Measurements from ENCODE around the gene PIK3R3. TPM values are rescaled to one million over a fixed set of nuclear protein-coding genes. Genes with fewer than 3 reads are reported as not detected.
A peak's percentile ranks its signal among the peaks of the same experiment; 100 is the strongest.
"Not testable (repeated sequence)": the region's sequence is repeated elsewhere in the genome, so short reads cannot be mapped to it uniquely, and the experiment has no call there.

The PIK3R3 gene
- total RNA-seq, 4 donors from 2014 or later: 16.0 to 36.2 (median 20.9) TPM

DNA sequence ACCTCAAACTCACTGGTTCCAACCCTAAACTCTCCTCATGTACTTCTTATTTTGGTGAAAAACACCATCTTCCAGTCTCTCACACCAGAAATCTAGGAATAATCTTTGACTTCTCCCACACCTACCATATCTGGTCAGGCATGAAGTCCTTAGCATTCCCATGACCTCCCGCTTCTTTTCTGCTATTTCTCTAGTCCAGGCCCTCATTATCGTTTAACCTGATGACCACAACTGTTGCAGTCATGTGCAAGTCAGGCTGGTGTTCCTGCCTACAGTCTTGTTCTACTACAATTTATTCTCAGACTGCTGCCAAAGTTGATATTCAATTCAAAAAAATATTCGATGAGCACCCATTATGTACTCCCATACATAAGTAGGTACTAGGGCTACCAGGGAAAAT is 71.3 kb downstream of the PIK3R3 start:
- no peaks in the 10 kb centered on the region for H3K27me3 ChIP-seq
- WGBS, 2 donors: 65 to 87% methylated on average over 3 of the region's 3 CpGs
- DNase-seq: no peak
- intact Hi-C loops (cut with DNase I): no loop called here
- peaks cover 0 to 8% of the 10 kb centered on the region in 2 donors for H3K4me1 ChIP-seq
- no peak overlapping the region for H3K4me3 ChIP-seq (replicated peaks in 1 of 3)
- no peak overlapping the region for H3K27ac ChIP-seq
- TF ChIP-seq POLR2A (IDR thresholded peaks at IDR 0.05): no peak
- TF ChIP-seq, protein P1, sequence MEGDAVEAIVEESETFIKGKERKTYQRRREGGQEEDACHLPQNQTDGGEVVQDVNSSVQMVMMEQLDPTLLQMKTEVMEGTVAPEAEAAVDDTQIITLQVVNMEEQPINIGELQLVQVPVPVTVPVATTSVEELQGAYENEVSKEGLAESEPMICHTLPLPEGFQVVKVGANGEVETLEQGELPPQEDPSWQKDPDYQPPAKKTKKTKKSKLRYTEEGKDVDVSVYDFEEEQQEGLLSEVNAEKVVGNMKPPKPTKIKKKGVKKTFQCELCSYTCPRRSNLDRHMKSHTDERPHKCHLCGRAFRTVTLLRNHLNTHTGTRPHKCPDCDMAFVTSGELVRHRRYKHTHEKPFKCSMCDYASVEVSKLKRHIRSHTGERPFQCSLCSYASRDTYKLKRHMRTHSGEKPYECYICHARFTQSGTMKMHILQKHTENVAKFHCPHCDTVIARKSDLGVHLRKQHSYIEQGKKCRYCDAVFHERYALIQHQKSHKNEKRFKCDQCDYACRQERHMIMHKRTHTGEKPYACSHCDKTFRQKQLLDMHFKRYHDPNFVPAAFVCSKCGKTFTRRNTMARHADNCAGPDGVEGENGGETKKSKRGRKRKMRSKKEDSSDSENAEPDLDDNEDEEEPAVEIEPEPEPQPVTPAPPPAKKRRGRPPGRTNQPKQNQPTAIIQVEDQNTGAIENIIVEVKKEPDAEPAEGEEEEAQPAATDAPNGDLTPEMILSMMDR (IDR thresholded peaks at IDR 0.05): no peak
- H3K9me3 ChIP-seq: no peaks in the 10 kb centered on the region
- H3K36me3 ChIP-seq: no peaks in the 10 kb centered on the region

GRCh38 chr1:46058936-46059335 is 73.5 kb downstream of the PIK3R3 start:
- no peak for DNase-seq
- H3K27me3 ChIP-seq: no peaks in the 10 kb centered on the region
- no peak overlapping the region for H3K4me3 ChIP-seq (replicated peaks in 1 of 3)
- H3K36me3 ChIP-seq: no peaks in the 10 kb centered on the region
- H3K27ac ChIP-seq: no peak overlapping the region
- intact Hi-C loops (cut with DNase I): no loop called here
- H3K9me3 ChIP-seq: no peaks in the 10 kb centered on the region
- H3K4me1 ChIP-seq: peaks cover under 1 to 5% of the 10 kb centered on the region in 2 donors
- TF ChIP-seq, protein P1 (IDR thresholded peaks at IDR 0.05): no peak
- TF ChIP-seq POLR2A (IDR thresholded peaks at IDR 0.05): no peak
- 95 to 99% methylated on average over 5 of the region's 5 CpGs for WGBS, 2 donors

DNA sequence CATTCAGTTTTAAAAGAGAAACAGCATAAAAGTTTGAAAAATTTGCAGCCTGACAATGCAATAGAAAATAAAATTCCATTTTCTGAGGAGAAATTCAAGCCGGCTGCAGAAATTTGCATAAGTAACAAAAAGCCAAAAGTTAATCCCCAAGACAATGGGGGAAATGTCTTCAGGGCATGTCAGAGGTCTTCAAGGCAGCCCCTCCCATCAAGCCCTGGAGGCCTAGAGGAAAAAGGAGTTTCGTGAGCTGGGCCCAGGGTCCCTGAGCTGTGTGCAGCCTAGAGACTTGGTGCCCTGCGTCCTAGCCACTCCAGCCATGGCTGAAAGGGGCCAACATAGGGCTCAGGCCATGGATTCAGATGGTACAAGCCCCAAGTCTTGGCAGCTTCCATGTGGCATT is 74.6 kb downstream of the PIK3R3 start:
- H3K9me3 ChIP-seq: no peaks in the 10 kb centered on the region
- H3K4me3 ChIP-seq (replicated peaks in 1 of 3): no peak overlapping the region
- H3K4me1 ChIP-seq: peaks cover 6 to 12% of the 10 kb centered on the region in 2 donors
- H3K27ac ChIP-seq: no peak overlapping the region
- TF ChIP-seq POLR2A (IDR thresholded peaks at IDR 0.05): no peak
- TF ChIP-seq, protein P1 (IDR thresholded peaks at IDR 0.05): no peak
- intact Hi-C loops (cut with DNase I): no loop called here
- WGBS, 2 donors: 90 to 92% methylated on average over 3 of the region's 3 CpGs
- DNase-seq: no peak
- H3K36me3 ChIP-seq: no peaks in the 10 kb centered on the region
- H3K27me3 ChIP-seq: no peaks in the 10 kb centered on the region

GRCh38 chr1:46057215-46057614 is 75.2 kb downstream of the PIK3R3 start:
- WGBS, 2 donors: 94 to 95% methylated on average over 4 of the region's 4 CpGs
- H3K9me3 ChIP-seq; H3K36me3 ChIP-seq; H3K4me3 ChIP-seq (replicated peaks in 1 of 3); H3K27me3 ChIP-seq; intact Hi-C loops (cut with DNase I); H3K27ac ChIP-seq; DNase-seq: not testable (repeated sequence)
- peaks cover 6 to 12% of the 10 kb centered on the region in 2 donors for H3K4me1 ChIP-seq

GRCh38 chr1:46056325-46056724 is 76.1 kb downstream of the PIK3R3 start:
- peaks cover 6 to 12% of the 10 kb centered on the region in 2 donors for H3K4me1 ChIP-seq
- H3K4me3 ChIP-seq (replicated peaks in 1 of 3): no peak overlapping the region
- intact Hi-C loops (cut with DNase I): no loop called here
- no peaks in the 10 kb centered on the region for H3K36me3 ChIP-seq
- H3K27me3 ChIP-seq: no peaks in the 10 kb centered on the region
- 96 to 99% methylated on average over 5 of the region's 5 CpGs for WGBS, 2 donors
- H3K9me3 ChIP-seq: no peaks in the 10 kb centered on the region
- TF ChIP-seq, protein P1 (IDR thresholded peaks at IDR 0.05): no peak
- no peak for TF ChIP-seq POLR2A (IDR thresholded peaks at IDR 0.05)
- no peak for DNase-seq
- H3K27ac ChIP-seq: no peak overlapping the region

DNA sequence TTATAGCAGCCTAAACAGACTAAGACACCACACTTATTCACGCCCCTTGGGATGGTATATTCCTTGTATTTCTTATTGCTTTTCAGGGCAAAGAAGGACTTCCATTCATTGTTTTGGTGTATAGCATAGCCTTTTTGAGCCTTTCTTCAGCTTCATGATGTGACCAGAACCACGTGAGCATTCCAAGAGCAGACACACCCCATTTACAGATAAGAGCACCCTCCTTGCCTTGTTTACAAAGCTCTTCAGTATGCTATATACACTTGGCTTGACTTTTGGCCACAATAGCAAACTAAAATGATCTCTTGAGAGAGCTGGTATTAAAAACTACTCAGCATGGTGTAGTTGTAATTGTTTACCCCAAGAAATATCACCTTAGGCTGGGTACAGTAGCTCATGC is 78.7 kb downstream of the PIK3R3 start:
- DNase-seq: no peak
- TF ChIP-seq POLR2A (IDR thresholded peaks at IDR 0.05): no peak
- TF ChIP-seq, protein P1 (IDR thresholded peaks at IDR 0.05): no peak
- WGBS, 2 donors: 72 to 75% methylated on average over 2 of the region's 2 CpGs
- Histone ChIP-seq H3K36me3 (no peaks in the 10 kb centered on the region), H3K4me1 (peaks cover 6 to 12% of the 10 kb centered on the region in 2 donors), H3K27me3 (no peaks in the 10 kb centered on the region), H3K4me3 (replicated peaks in 1 of 3) (no peak overlapping the region), H3K27ac (peak overlapping the region in 1 of 3 donors; percentile 13), H3K9me3 (no peaks in the 10 kb centered on the region)
- intact Hi-C loops (cut with DNase I): no loop called here

Measured in thyroid gland (tissue), 4 donors.